ENCODE data around the gene STX18.

GRCh38 chr4:4558881-4559280 lies 17.0 kb upstream of the STX18 start:
- TF ChIP-seq, protein P1, sequence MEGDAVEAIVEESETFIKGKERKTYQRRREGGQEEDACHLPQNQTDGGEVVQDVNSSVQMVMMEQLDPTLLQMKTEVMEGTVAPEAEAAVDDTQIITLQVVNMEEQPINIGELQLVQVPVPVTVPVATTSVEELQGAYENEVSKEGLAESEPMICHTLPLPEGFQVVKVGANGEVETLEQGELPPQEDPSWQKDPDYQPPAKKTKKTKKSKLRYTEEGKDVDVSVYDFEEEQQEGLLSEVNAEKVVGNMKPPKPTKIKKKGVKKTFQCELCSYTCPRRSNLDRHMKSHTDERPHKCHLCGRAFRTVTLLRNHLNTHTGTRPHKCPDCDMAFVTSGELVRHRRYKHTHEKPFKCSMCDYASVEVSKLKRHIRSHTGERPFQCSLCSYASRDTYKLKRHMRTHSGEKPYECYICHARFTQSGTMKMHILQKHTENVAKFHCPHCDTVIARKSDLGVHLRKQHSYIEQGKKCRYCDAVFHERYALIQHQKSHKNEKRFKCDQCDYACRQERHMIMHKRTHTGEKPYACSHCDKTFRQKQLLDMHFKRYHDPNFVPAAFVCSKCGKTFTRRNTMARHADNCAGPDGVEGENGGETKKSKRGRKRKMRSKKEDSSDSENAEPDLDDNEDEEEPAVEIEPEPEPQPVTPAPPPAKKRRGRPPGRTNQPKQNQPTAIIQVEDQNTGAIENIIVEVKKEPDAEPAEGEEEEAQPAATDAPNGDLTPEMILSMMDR (IDR thresholded peaks at IDR 0.05; ENCODE audit: borderline replicate concordance, extremely low read depth, low read length, poor library complexity, severe bottlenecking), result no peak
- TF ChIP-seq EZH2 (IDR thresholded peaks at IDR 0.05; ENCODE audit: borderline replicate concordance, low read depth, low read length, severe bottlenecking), result no peak

Data from DND-41 (cell line).